SU-DHL-6 (cell line): ENCODE measurements around the gene LRRC23.
"Not testable (repeated sequence)": the region's sequence is repeated elsewhere in the genome, so short reads cannot be mapped to it uniquely, and the experiment has no call there.

ENCODE experiments used
- H2AFZ ChIP-seq: fragments of 200-600 bp; sonication (generic); 2 replicates; pipeline ENCODE4 v1.6.1; 2014; ENCODE audit warnings: low read depth, mild to moderate bottlenecking, moderate library complexity, mixed read lengths, antibody characterized with exemption, low read length; ENCODE audit not compliant: severe bottlenecking
- H3F3A ChIP-seq: fragments of 200-600 bp; shearing (Covaris generic); 2 replicates; pipeline ENCODE4 v1.6.0; 2016; ENCODE audit warnings: antibody characterized with exemption, mild to moderate bottlenecking; ENCODE audit not compliant: insufficient read depth
- H3K27ac ChIP-seq: fragments of 200-600 bp; sonication (generic); 2 replicates; pipeline ENCODE4 v1.5.1; 2016; ENCODE audit warnings: low read depth, mild to moderate bottlenecking, low read length, moderate library complexity, mixed read lengths
- H3K27me3 ChIP-seq: fragments of 200-600 bp; sonication (generic), shearing (Covaris generic); 2 replicates; pipeline ENCODE4 v1.6.0; 2014; ENCODE audit warnings: mild to moderate bottlenecking, low read length
- H3K36me3 ChIP-seq: fragments of 200-600 bp; sonication (generic); 2 replicates; pipeline ENCODE4 v1.6.1; 2014; ENCODE audit warnings: mild to moderate bottlenecking, low read length, mixed read lengths
- H3K4me2 ChIP-seq: fragments of 300-600, 200-600 bp; shearing (Covaris generic), sonication (generic); 2 replicates; pipeline ENCODE4 v1.6.0; 2014; ENCODE audit warnings: low read length, low read depth, mild to moderate bottlenecking; ENCODE audit not compliant: poor library complexity, severe bottlenecking
- H3K4me3 ChIP-seq: fragments of 200-600 bp; sonication (generic); 2 replicates; pipeline ENCODE4 v1.5.1; 2014; ENCODE audit warnings: antibody characterized with exemption, low read length, mild to moderate bottlenecking, mixed read lengths; ENCODE audit not compliant: insufficient read depth, poor library complexity, severe bottlenecking
- H3K79me2 ChIP-seq: fragments of 200-600 bp; sonication (generic); 2 replicates; pipeline ENCODE4 v1.6.1; 2014; ENCODE audit warnings: mild to moderate bottlenecking, low read length, moderate library complexity; ENCODE audit not compliant: insufficient read depth
- H3K9ac ChIP-seq: fragments of 200-600 bp; sonication (generic); 2 replicates; pipeline ENCODE4 v1.7.0; 2014; ENCODE audit warnings: mild to moderate bottlenecking, low read length
- H3K9me2 ChIP-seq: fragments of 200-600 bp; sonication (generic); replicated peaks from 2 replicates; pipeline ENCODE4 v1.6.1; 2014; ENCODE audit warnings: low read length; ENCODE audit not compliant: insufficient read depth
- H3K9me3 ChIP-seq: fragments of 200-600 bp; sonication (generic); 2 replicates; pipeline ENCODE4 v1.6.1; 2014; ENCODE audit warnings: low read length, mixed read lengths; ENCODE audit not compliant: insufficient read depth
- H4K20me1 ChIP-seq: fragments of 200-600 bp; sonication (generic); 2 replicates; pipeline ENCODE4 v1.6.1; 2014; ENCODE audit warnings: low read depth, mild to moderate bottlenecking, antibody characterized with exemption, low read length, moderate library complexity, mixed read lengths
- EZH2phosphoT487 ChIP-seq: fragments of 200-600 bp; sonication (generic), shearing (Covaris generic); conservative IDR thresholded peaks from 2 replicates; pipeline ENCODE4 v1.6.1; 2018; ENCODE audit warnings: mild to moderate bottlenecking, antibody characterized with exemption, low read length, moderate library complexity, mixed read lengths
- TF ChIP-seq, protein P1 (sequence below): fragments of 200-600 bp; sonication (generic); IDR thresholded peaks from one replicate; pipeline ENCODE4 v1.5.1; 2017; ENCODE audit warnings: antibody characterized with exemption, mild to moderate bottlenecking, low read length, moderate library complexity; ENCODE audit not compliant: insufficient read depth, poor library complexity, severe bottlenecking

LRRC23 gene

DNA sequence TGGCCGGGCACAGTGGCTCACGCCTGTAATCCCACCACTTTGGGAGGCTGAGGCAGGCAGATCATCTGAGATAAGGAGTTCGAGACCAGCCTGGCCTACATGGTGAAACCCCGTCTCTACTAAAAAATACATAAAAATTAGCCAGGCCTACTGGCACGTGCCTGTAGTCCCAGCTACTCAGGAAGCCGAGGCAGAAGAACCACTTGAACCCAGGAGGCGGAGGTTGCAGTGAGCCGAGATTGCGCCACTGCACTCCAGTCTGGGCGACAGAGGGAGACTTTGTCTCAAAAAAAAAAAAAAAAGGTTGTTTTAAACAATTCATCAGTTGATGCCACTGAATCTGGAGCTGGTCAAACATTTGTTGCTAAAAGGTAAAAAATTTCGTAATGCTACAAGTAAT, 24.8 kb upstream of the LRRC23 start:
- H3K27me3 ChIP-seq, H2AFZ ChIP-seq, H3K9me3 ChIP-seq, H4K20me1 ChIP-seq, H3K36me3 ChIP-seq, H3K79me2 ChIP-seq, H3K4me2 ChIP-seq, H3K9me2 ChIP-seq, H3K27ac ChIP-seq, H3K9ac ChIP-seq, H3K4me3 ChIP-seq, H3F3A ChIP-seq: not testable (repeated sequence)

DNA sequence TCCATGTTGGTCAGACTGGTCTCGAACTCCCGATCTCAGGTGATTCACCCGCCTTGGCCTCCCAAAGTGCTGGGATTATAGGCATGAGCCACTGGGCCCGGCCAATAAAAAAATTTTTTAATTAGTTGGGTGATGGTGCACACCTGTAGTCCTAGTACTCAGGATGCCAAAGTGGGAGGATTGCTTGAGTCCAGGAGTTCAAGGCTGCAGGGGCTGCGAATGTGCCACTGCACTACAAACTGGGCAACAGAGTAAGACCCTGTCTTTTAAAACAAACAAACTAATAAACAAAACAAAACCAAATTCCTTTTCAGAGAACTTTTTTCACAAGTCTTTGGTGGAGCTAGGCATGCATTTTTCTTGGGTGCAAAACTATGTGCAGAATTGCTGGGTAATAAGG, 21.4 kb upstream of the LRRC23 start:
- H3K9ac ChIP-seq: no peak overlapping the region
- no peaks in the 10 kb centered on the region for H4K20me1 ChIP-seq
- no peak overlapping the region for H3K4me3 ChIP-seq
- H2AFZ ChIP-seq: no peak overlapping the region
- no peaks in the 10 kb centered on the region for H3K9me2 ChIP-seq
- no peaks in the 10 kb centered on the region for H3F3A ChIP-seq
- no peak overlapping the region for H3K27ac ChIP-seq
- no peak overlapping the region for H3K4me2 ChIP-seq
- H3K9me3 ChIP-seq: no peaks in the 10 kb centered on the region
- H3K27me3 ChIP-seq: no peaks in the 10 kb centered on the region
- no peaks in the 10 kb centered on the region for H3K36me3 ChIP-seq
- no peak for TF ChIP-seq EZH2phosphoT487
- TF ChIP-seq, protein P1, sequence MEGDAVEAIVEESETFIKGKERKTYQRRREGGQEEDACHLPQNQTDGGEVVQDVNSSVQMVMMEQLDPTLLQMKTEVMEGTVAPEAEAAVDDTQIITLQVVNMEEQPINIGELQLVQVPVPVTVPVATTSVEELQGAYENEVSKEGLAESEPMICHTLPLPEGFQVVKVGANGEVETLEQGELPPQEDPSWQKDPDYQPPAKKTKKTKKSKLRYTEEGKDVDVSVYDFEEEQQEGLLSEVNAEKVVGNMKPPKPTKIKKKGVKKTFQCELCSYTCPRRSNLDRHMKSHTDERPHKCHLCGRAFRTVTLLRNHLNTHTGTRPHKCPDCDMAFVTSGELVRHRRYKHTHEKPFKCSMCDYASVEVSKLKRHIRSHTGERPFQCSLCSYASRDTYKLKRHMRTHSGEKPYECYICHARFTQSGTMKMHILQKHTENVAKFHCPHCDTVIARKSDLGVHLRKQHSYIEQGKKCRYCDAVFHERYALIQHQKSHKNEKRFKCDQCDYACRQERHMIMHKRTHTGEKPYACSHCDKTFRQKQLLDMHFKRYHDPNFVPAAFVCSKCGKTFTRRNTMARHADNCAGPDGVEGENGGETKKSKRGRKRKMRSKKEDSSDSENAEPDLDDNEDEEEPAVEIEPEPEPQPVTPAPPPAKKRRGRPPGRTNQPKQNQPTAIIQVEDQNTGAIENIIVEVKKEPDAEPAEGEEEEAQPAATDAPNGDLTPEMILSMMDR: no peak
- H3K79me2 ChIP-seq: no peaks in the 10 kb centered on the region

DNA sequence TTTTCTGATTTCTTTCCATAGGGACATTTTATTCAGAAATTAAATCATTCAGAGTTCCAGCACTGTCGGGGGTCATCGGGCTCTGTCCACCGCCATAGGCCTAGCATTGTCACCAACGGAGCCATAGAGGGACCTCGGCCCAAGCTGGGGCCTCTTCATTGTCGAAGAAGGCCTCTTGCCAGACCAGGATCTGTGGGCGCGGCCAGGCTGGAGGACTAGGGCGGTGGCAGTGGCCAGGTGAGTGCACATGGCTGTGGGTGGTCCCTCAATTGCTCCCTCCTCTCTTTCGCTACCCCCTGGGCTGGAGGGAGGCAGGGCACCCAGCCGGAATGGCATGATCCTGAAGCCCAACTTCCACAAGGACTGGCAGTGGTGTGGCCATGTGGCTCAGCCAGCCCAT, 20.9 kb upstream of the LRRC23 start:
- TF ChIP-seq, protein P1: no peak
- no peak for TF ChIP-seq EZH2phosphoT487
- H3K36me3 ChIP-seq: no peaks in the 10 kb centered on the region
- no peaks in the 10 kb centered on the region for H4K20me1 ChIP-seq

DNA sequence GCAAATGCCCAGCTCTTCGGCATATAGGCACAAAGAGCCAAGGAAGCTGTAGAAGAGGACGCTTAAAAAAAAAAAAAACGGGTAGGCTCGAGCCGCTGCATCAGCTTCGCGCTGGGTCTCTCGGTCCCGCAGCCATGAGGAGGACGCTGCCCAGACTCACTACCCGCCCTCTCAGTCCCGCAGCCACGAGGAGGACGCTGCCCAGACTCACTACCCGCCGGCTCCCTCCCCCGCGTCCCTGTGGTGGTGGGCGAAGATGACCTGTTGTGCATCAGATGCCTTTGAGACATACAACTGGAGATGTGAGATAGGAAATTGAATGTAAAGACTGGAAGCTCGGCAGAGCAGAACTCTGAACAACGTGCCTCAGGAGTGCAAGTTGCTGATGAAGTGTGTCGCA, 20.1 kb upstream of the LRRC23 start:
- Histone ChIP-seq H3K79me2 (no peaks in the 10 kb centered on the region), H3K36me3 (no peaks in the 10 kb centered on the region), H3K9me2 (no peaks in the 10 kb centered on the region), H3K9ac (no peak overlapping the region), H4K20me1 (no peaks in the 10 kb centered on the region), H3K27me3 (no peaks in the 10 kb centered on the region), H3F3A (peaks cover 9% of the 10 kb centered on the region), H3K4me2 (no peak overlapping the region), H3K4me3 (no peak overlapping the region), H3K27ac (no peak overlapping the region), H3K9me3 (no peaks in the 10 kb centered on the region), H2AFZ (no peak overlapping the region)
- TF ChIP-seq EZH2phosphoT487: no peak
- TF ChIP-seq, protein P1: no peak

More for the DNA sequence above, 20.9 kb upstream of the LRRC23 start:
- peaks cover 4% of the 10 kb centered on the region; the same call in 1 of the 2 replicates for H3F3A ChIP-seq
- H3K9me3 ChIP-seq: no peaks in the 10 kb centered on the region
- H3K4me2 ChIP-seq: no peak overlapping the region
- H3K27me3 ChIP-seq: no peaks in the 10 kb centered on the region
- no peak overlapping the region for H3K27ac ChIP-seq
- no peaks in the 10 kb centered on the region for H3K79me2 ChIP-seq
- H3K4me3 ChIP-seq: no peak overlapping the region
- no peaks in the 10 kb centered on the region for H3K9me2 ChIP-seq
- no peak overlapping the region for H2AFZ ChIP-seq
- H3K9ac ChIP-seq: no peak overlapping the region

DNA sequence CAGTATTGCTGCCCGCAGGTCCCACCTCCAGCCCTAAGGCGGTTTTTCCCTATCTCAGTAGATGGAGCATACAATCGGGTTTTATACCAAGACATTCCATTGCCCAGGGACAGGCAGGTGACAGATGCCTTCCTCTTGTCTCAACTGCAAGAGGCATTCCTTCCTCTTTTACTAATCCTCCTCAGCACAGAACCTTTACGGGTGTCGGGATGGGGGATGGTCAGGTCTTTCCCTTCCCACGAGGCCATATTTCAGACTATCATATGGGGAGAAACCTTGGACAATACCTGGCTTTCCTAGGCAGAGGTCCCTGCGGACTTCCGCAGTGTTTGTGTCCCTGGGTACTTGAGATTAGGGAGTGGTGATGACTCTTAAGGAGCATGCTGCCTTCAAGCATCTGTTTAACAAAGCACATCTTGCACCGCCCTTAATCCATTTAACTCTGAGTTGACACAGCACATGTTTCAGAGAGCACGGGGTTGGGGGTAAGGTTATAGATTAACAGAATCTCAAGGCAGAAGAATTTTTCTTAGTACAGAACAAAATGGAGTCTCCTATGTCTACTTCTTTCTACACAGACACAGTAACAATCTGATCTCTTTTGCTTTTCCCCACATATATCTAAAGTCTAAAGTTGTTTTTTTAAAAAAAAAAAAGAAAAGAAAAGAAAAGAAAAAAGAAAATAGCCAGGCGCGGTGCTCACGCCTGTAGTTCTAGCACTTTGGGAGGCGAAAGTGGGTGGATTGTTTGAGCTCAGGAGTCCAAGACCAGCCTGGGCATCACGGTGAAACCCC, 18.2 kb upstream of the LRRC23 start:
- not testable (repeated sequence) for H4K20me1 ChIP-seq, H3K4me2 ChIP-seq, H3K9ac ChIP-seq, H2AFZ ChIP-seq, H3K79me2 ChIP-seq, H3K9me2 ChIP-seq, H3K4me3 ChIP-seq, H3K9me3 ChIP-seq, H3K27me3 ChIP-seq, H3K36me3 ChIP-seq, H3K27ac ChIP-seq
- peaks cover 12% of the 10 kb centered on the region for H3F3A ChIP-seq
